Large intestine (tissue), 3 donors: ENCODE results near the gene TMEM121. TPM values are rescaled to one million over a fixed set of nuclear protein-coding genes. Genes with fewer than 3 reads are reported as not detected.
"Not testable (repeated sequence)": the region's sequence is repeated elsewhere in the genome, so short reads cannot be mapped to it uniquely, and the experiment has no call there.

Experiments used
- DNase-seq, 2 donors: peaks; one replicate each; pipeline versions ENCODE4 v3.0.0 to v3.0.0-alpha.2; 2013
- H3K27ac ChIP-seq: one replicate; pipeline ENCODE4 v1.5.1; 2013; ENCODE audit warnings: low read length
- H3K27me3 ChIP-seq: 2 replicates; pipeline ENCODE4 v1.6.1; 2013; ENCODE audit warnings: low read length; ENCODE audit not compliant: control insufficient read depth, insufficient read depth
- H3K36me3 ChIP-seq: 2 replicates; pipeline ENCODE4 v1.6.1; 2013; ENCODE audit warnings: low read length; ENCODE audit not compliant: control insufficient read depth, insufficient read depth
- H3K4me1 ChIP-seq: one replicate; pipeline ENCODE4 v1.6.1; 2013; ENCODE audit warnings: low read length; ENCODE audit not compliant: control insufficient read depth, insufficient read depth
- H3K4me3 ChIP-seq: one replicate; pipeline ENCODE4 v1.5.1; 2013; ENCODE audit warnings: low read length
- H3K9me3 ChIP-seq: one replicate; pipeline ENCODE4 v1.6.1; 2013; ENCODE audit warnings: mild to moderate bottlenecking, low read depth, low read length, moderate library complexity; ENCODE audit not compliant: control insufficient read depth
- WGBS: methylation state at CpG from one replicate; pipeline ENCODE4 v1.1.5; 2013; ENCODE audit warnings: low lambda C conversion rate; ENCODE audit not compliant: insufficient coverage; 5-methylcytosine and 5-hydroxymethylcytosine counted together
- polyA plus RNA-seq: library from polyadenylated mRNA; unstranded; fragments of 120-200 nt; gene quantifications from one replicate; pipeline ENCODE4 v1.2.1, GENCODE V29; 2013

The TMEM121 gene
- polyA plus RNA-seq, 1 donor: 3.0 TPM

- not testable (repeated sequence) for H3K4me1 ChIP-seq, H3K27me3 ChIP-seq, H3K4me3 ChIP-seq, H3K36me3 ChIP-seq, DNase-seq, H3K27ac ChIP-seq
- no CpG with 5 or more reads among the region's 17 CpGs for WGBS
- H3K9me3 ChIP-seq: peaks cover 17% of the 10 kb centered on the region
Observed at GRCh38 chr14:105575016-105575700, 48.8 kb downstream of the TMEM121 start.

- no peaks in the 10 kb centered on the region for H3K27me3 ChIP-seq
- no peak for DNase-seq
- peaks cover 10% of the 10 kb centered on the region for H3K9me3 ChIP-seq
- no peaks in the 10 kb centered on the region for H3K4me1 ChIP-seq
- H3K36me3 ChIP-seq: no peaks in the 10 kb centered on the region
- H3K4me3 ChIP-seq: no peak overlapping the region
- 89% methylated on average over 2 of the region's 2 CpGs for WGBS
- H3K27ac ChIP-seq: no peak overlapping the region
Observed at GRCh38 chr14:105576525-105577088, 50.2 kb downstream of the TMEM121 start.

GRCh38 chr14:105577314-105577861 is 51.0 kb downstream of the TMEM121 start:
- no peak for DNase-seq
- WGBS: 100% methylated on average over 1 of the region's 14 CpGs
- H3K27me3 ChIP-seq: no peaks in the 10 kb centered on the region
- H3K36me3 ChIP-seq: no peaks in the 10 kb centered on the region
- H3K4me3 ChIP-seq: no peak overlapping the region
- peaks cover 14% of the 10 kb centered on the region for H3K9me3 ChIP-seq
- no peaks in the 10 kb centered on the region for H3K4me1 ChIP-seq
- no peak overlapping the region for H3K27ac ChIP-seq

- H3K27me3 ChIP-seq: no peaks in the 10 kb centered on the region
- no peak overlapping the region for H3K27ac ChIP-seq
- DNase-seq: no peak
- H3K9me3 ChIP-seq: peaks cover 17% of the 10 kb centered on the region
- H3K36me3 ChIP-seq: no peaks in the 10 kb centered on the region
- H3K4me1 ChIP-seq: no peaks in the 10 kb centered on the region
- no peak overlapping the region for H3K4me3 ChIP-seq
Observed at GRCh38 chr14:105578070-105578469, 51.7 kb downstream of the TMEM121 start.

- DNase-seq, H3K36me3 ChIP-seq, H3K4me1 ChIP-seq, H3K27me3 ChIP-seq, H3K4me3 ChIP-seq, H3K27ac ChIP-seq: not testable (repeated sequence)
- H3K9me3 ChIP-seq: peaks cover 20% of the 10 kb centered on the region
- WGBS: no CpG with 5 or more reads among the region's 15 CpGs
Observed at GRCh38 chr14:105579221-105579620, 52.8 kb downstream of the TMEM121 start.

Other genes with a start within 250 kb of the TMEM121 start
- gene BRF1, start 225.6 kb upstream of the TMEM121 start, polyA plus RNA-seq: 21.6 TPM
- 54.6 TPM for gene PACS2, start 211.8 kb upstream of the TMEM121 start, polyA plus RNA-seq
- 0.82 TPM for gene TEX22, start 128.0 kb upstream of the TMEM121 start, polyA plus RNA-seq
- gene MTA1, start 106.8 kb upstream of the TMEM121 start, polyA plus RNA-seq: 109 TPM
- 67.1 TPM for gene CRIP2, start 51.8 kb upstream of the TMEM121 start, polyA plus RNA-seq
- 136 TPM for gene CRIP1, start 39.7 kb upstream of the TMEM121 start, polyA plus RNA-seq
- gene TEDC1, start 35.3 kb upstream of the TMEM121 start, polyA plus RNA-seq: 8.7 TPM